Muscle of leg (tissue), 11 donors: ENCODE measurements around the gene FHIT. TPM values are rescaled to one million over a fixed set of nuclear protein-coding genes. Genes with fewer than 3 reads are reported as not detected.
A peak's percentile ranks its signal among the peaks of the same experiment; 100 is the strongest.

Source experiments
- DNase-seq: peaks from one replicate; pipeline ENCODE4 v3.0.0; 2013
- H3K27ac ChIP-seq: one replicate; pipeline ENCODE4 v1.5.1; 2013; ENCODE audit warnings: mild to moderate bottlenecking, low read length, control low read depth
- H3K27me3 ChIP-seq: one replicate; pipeline ENCODE4 v1.6.1; 2013; ENCODE audit warnings: low read length; ENCODE audit not compliant: control insufficient read depth, insufficient read depth
- H3K36me3 ChIP-seq: one replicate; pipeline ENCODE4 v1.6.1; 2013; ENCODE audit warnings: low read length; ENCODE audit not compliant: control insufficient read depth, insufficient read depth
- H3K4me1 ChIP-seq: one replicate; pipeline ENCODE4 v1.6.1; 2013; ENCODE audit warnings: low read length; ENCODE audit not compliant: control insufficient read depth, insufficient read depth
- H3K4me3 ChIP-seq: one replicate; pipeline ENCODE4 v1.5.1; 2013; ENCODE audit warnings: low read length, control low read depth
- H3K9me3 ChIP-seq: replicated peaks from 2 replicates; pipeline ENCODE4 v1.6.1; 2013; ENCODE audit warnings: low read depth, low read length; ENCODE audit not compliant: control insufficient read depth
- WGBS: methylation state at CpG from one replicate; pipeline ENCODE4 v1.1.5; 2013; ENCODE audit warnings: missing lambda C conversion rate; ENCODE audit not compliant: insufficient coverage; 5-methylcytosine and 5-hydroxymethylcytosine counted together
- polyA plus RNA-seq, 8 donors: library from polyadenylated mRNA; unstranded; fragments of 120-200 nt; gene quantifications; one replicate each; pipeline versions ENCODE4 v1.2.1 to v1.2.3, GENCODE V29; 2013; ENCODE audit warnings: inconsistent platforms in 1 of 8, low replicate concordance in 1 of 8; ENCODE audit not compliant: insufficient read length in 8 of 8, insufficient read depth in 1 of 8
- total RNA-seq: library from RNA; stranded (reverse); fragments of 120-200 nt; gene quantifications from one replicate; pipeline ENCODE4 v1.2.4, GENCODE V29; 2013

The FHIT gene
- total and polyA plus RNA-seq, 9 donors, result 4.1 to 8.0 (median 5.3) TPM

GRCh38 chr3:61268644-61269043 is 17.4 kb upstream of the FHIT start:
- no peak for DNase-seq
- H3K27ac ChIP-seq, result no peak overlapping the region
- WGBS, result no CpG with 5 or more reads among the region's 2 CpGs

GRCh38 chr3:61264281-61264680 is 13.0 kb upstream of the FHIT start:
- H3K27ac ChIP-seq, result no peak overlapping the region
- H3K9me3 ChIP-seq, result no peaks in the 10 kb centered on the region
- no peak for DNase-seq
- no peaks in the 10 kb centered on the region for H3K36me3 ChIP-seq
- no peaks in the 10 kb centered on the region for H3K4me1 ChIP-seq
- no peaks in the 10 kb centered on the region for H3K27me3 ChIP-seq
- no peak overlapping the region for H3K4me3 ChIP-seq
- 100% methylated on average over 2 of the region's 2 CpGs for WGBS

More at GRCh38 chr3:61268644-61269043, 17.4 kb upstream of the FHIT start:
- Histone ChIP-seq H3K27me3 (no peaks in the 10 kb centered on the region), H3K4me3 (no peak overlapping the region), H3K36me3 (no peaks in the 10 kb centered on the region), H3K4me1 (no peaks in the 10 kb centered on the region), H3K9me3 (no peaks in the 10 kb centered on the region)

DNA sequence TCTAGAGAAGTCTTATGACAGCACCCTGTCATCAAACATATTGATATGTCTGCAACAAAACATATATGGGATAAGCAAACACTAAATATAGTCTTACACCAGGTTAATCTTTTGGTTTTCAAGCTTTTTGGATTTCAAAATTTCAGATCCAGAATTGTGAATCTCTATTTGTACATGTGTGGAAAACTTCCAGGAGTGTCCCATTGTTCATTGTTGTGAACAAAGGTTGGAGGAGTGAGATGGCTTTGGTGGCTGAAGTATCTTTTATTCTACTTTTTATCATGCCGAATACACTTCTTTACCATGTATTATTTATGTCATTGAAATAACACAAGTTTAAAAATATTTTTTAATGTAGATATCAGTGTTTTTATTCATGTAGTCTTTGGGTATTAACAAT is 5.9 kb upstream of the FHIT start:
- Histone ChIP-seq H3K9me3 (no peaks in the 10 kb centered on the region), H3K27ac (no peak overlapping the region), H3K4me1 (peaks cover under 1% of the 10 kb centered on the region), H3K36me3 (no peaks in the 10 kb centered on the region), H3K4me3 (no peak overlapping the region), H3K27me3 (no peaks in the 10 kb centered on the region)
- no peak for DNase-seq
- WGBS, result no CpG with 5 or more reads among the region's 1 CpG

GRCh38 chr3:61253756-61254155 is 2.5 kb upstream of the FHIT start:
- no peak for DNase-seq
- H3K27ac ChIP-seq, result no peak overlapping the region
- no peaks in the 10 kb centered on the region for H3K27me3 ChIP-seq
- no peaks in the 10 kb centered on the region for H3K36me3 ChIP-seq
- H3K9me3 ChIP-seq, result no peaks in the 10 kb centered on the region
- H3K4me3 ChIP-seq, result no peak overlapping the region
- H3K4me1 ChIP-seq, result peaks cover 14% of the 10 kb centered on the region
- 100% methylated on average over 3 of the region's 3 CpGs for WGBS

DNA sequence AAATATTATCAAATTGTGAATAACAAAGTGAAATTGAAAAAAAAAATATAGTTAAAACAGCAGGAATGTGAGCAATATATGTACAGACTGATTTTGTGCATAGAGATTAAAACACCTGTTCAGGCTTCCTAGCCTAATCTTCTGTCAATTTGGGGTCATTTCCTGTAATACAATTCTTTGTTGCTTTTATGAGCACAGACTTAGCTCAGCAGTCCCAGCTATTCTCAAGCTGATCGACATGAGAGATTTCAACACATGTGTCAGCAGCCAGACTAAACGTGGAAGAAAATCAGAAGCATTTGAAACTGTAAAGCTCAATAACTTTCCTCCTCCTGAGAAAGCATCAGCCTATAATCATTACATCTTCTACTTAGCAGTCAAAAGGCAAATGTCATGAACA is 1.6 kb upstream of the FHIT start:
- 37% methylated on average over 2 of the region's 2 CpGs for WGBS
- DNase-seq, result no peak
- no peaks in the 10 kb centered on the region for H3K9me3 ChIP-seq
- peaks cover 14% of the 10 kb centered on the region for H3K4me1 ChIP-seq
- no peak overlapping the region for H3K4me3 ChIP-seq
- H3K27ac ChIP-seq, result no peak overlapping the region
- H3K27me3 ChIP-seq, result no peaks in the 10 kb centered on the region
- H3K36me3 ChIP-seq, result no peaks in the 10 kb centered on the region

DNA sequence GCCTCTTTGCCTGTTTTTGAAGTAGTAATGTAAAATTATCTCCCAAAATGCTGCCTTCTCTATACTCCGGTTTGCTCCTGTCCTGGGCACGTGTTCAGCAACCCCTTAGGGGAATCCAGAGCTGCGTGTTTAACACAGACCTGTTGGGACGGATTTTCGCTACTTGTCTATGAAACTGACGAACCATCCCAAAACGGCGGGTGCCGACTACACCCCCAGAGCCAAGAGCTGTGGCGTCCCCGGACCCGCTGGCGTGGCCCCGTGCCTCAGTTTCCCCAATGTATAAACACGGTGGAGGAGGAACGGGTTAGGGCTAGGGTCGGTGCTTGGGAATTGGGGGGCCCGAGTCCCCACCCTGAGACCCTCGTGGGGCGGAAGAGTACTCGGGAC is 473 bp downstream of the FHIT start:
- no peaks in the 10 kb centered on the region for H3K9me3 ChIP-seq
- WGBS, result 3% methylated on average over 18 of the region's 21 CpGs
- no peaks in the 10 kb centered on the region for H3K36me3 ChIP-seq
- DNase-seq, result peak; percentile 72
- H3K27me3 ChIP-seq, result no peaks in the 10 kb centered on the region
- peak overlapping the region; percentile 81 for H3K4me3 ChIP-seq
- H3K4me1 ChIP-seq, result peaks cover 14% of the 10 kb centered on the region
- H3K27ac ChIP-seq, result peak overlapping the region; percentile 4

DNA sequence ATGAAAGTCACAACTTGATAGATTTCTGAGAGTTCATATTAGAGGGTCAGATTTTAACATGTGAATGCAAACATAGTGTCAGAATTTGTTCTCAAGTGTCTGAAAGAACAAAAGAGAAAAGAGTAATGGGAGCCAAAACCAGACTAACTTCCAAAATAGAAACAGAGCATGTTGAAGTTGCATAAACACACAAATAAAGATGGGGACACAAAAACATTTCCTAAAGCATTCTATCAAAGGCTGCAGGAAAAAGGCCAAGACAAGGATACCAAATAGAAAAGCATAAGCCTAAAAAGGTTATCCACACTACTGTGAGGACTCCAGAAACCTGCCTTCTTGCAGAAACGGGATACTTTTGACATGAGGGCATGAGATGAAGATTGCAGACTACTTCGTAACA is 2.8 kb downstream of the FHIT start:
- peaks cover 14% of the 10 kb centered on the region for H3K4me1 ChIP-seq
- H3K4me3 ChIP-seq, result no peak overlapping the region
- no peaks in the 10 kb centered on the region for H3K9me3 ChIP-seq
- H3K27me3 ChIP-seq, result no peaks in the 10 kb centered on the region
- H3K27ac ChIP-seq, result no peak overlapping the region
- no CpG with 5 or more reads among the region's 2 CpGs for WGBS
- DNase-seq, result no peak
- H3K36me3 ChIP-seq, result no peaks in the 10 kb centered on the region

GRCh38 chr3:61247191-61247590 is 4.1 kb downstream of the FHIT start:
- Histone ChIP-seq H3K9me3 (no peaks in the 10 kb centered on the region), H3K4me3 (no peak overlapping the region), H3K27ac (no peak overlapping the region), H3K4me1 (peaks cover 14% of the 10 kb centered on the region), H3K27me3 (no peaks in the 10 kb centered on the region), H3K36me3 (no peaks in the 10 kb centered on the region)
- 60% methylated on average over 2 of the region's 4 CpGs for WGBS
- no peak for DNase-seq

GRCh38 chr3:61239871-61240270 is 11.4 kb downstream of the FHIT start:
- Histone ChIP-seq H3K4me3 (no peak overlapping the region), H3K9me3 (no peaks in the 10 kb centered on the region), H3K36me3 (no peaks in the 10 kb centered on the region), H3K27ac (no peak overlapping the region), H3K4me1 (peaks cover 9% of the 10 kb centered on the region), H3K27me3 (no peaks in the 10 kb centered on the region)
- peak; percentile 80 for DNase-seq

GRCh38 chr3:61237858-61238257 is 13.4 kb downstream of the FHIT start:
- WGBS, result no CpG with 5 or more reads among the region's 1 CpG
- H3K4me3 ChIP-seq, result no peak overlapping the region
- no peaks in the 10 kb centered on the region for H3K27me3 ChIP-seq
- no peak for DNase-seq
- H3K9me3 ChIP-seq, result no peaks in the 10 kb centered on the region
- H3K36me3 ChIP-seq, result no peaks in the 10 kb centered on the region
- H3K27ac ChIP-seq, result no peak overlapping the region
- peaks cover 9% of the 10 kb centered on the region for H3K4me1 ChIP-seq

DNA sequence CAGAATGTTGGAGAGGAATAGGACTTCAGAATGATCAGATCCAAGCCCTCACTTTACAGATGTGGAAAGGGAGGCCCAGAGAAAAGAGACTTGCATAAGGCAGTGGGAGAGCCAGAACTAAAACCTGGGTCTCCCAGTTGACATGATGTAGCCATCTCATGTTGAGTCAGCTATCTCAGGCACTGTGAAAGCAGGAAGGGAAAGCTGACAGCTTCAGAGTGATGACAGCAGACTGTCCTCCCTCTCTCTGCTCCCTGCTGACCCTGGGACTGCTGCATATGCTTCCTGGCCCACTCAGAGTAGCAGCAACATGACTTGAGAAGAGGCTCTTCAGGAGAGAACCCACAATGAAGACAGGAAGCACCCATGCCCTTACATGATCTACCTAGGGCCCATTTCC is 14.7 kb downstream of the FHIT start:
- no peaks in the 10 kb centered on the region for H3K27me3 ChIP-seq
- H3K4me1 ChIP-seq, result peaks cover 9% of the 10 kb centered on the region
- DNase-seq, result no peak
- no peak overlapping the region for H3K4me3 ChIP-seq
- H3K36me3 ChIP-seq, result no peaks in the 10 kb centered on the region
- H3K27ac ChIP-seq, result no peak overlapping the region
- H3K9me3 ChIP-seq, result no peaks in the 10 kb centered on the region
